ENCODE measurements around the gene ZFAND2A.

DNA sequence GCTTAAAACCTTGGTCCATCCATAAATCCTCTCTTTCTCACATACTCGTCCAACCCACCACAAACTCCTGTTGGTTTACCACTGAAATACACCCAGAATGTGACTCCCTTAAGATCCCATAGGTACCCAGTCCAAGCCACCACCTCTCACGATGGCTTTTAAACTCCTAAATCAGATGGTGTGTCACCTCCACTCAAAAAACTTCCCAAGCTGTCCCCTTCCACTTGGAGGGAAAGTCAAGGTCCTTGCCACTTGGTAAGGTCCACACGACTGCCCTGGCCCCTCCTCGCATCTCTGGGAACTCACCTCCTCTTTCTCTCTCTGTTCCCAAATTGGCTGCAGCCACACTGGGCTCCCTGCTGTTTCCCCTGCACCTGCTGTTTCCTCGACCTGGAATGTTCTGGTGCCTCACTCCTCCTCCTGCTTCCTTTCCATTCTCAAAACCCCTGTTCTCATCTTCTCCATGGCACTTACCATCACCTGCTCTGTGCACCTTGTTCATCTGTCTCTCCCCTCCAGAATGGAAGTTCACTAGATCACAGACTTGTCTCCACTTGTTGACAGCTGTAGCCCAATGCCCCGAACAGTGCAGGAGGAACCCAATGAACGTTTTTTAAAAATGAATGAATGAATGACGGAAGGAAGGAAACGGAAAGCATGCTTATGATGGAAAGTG lies 23.0 kb downstream of the ZFAND2A start:
- no peak for TF ChIP-seq POLR2A (IDR thresholded peaks at IDR 0.05; ENCODE audit: borderline replicate concordance, extremely low read depth, insufficient read depth, insufficient read length)
- TF ChIP-seq ZNF274 (IDR thresholded peaks at IDR 0.05; ENCODE audit: low read depth, low read length), result no peak
- TF ChIP-seq CEBPB (IDR thresholded peaks at IDR 0.05; ENCODE audit: low read depth), result no peak
- TF ChIP-seq CTCF (IDR thresholded peaks at IDR 0.05 in 2 of 3, conservative IDR thresholded peaks at IDR 0.05 in 1 of 3; ENCODE audit: borderline replicate concordance in 1 of 3, insufficient read depth in 1 of 3, low read depth in 2 of 3, low read length in 2 of 3), result no peak
- TF ChIP-seq ATF3 (IDR thresholded peaks at IDR 0.05), result no peak
- TF ChIP-seq, protein P1, sequence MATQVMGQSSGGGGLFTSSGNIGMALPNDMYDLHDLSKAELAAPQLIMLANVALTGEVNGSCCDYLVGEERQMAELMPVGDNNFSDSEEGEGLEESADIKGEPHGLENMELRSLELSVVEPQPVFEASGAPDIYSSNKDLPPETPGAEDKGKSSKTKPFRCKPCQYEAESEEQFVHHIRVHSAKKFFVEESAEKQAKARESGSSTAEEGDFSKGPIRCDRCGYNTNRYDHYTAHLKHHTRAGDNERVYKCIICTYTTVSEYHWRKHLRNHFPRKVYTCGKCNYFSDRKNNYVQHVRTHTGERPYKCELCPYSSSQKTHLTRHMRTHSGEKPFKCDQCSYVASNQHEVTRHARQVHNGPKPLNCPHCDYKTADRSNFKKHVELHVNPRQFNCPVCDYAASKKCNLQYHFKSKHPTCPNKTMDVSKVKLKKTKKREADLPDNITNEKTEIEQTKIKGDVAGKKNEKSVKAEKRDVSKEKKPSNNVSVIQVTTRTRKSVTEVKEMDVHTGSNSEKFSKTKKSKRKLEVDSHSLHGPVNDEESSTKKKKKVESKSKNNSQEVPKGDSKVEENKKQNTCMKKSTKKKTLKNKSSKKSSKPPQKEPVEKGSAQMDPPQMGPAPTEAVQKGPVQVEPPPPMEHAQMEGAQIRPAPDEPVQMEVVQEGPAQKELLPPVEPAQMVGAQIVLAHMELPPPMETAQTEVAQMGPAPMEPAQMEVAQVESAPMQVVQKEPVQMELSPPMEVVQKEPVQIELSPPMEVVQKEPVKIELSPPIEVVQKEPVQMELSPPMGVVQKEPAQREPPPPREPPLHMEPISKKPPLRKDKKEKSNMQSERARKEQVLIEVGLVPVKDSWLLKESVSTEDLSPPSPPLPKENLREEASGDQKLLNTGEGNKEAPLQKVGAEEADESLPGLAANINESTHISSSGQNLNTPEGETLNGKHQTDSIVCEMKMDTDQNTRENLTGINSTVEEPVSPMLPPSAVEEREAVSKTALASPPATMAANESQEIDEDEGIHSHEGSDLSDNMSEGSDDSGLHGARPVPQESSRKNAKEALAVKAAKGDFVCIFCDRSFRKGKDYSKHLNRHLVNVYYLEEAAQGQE (IDR thresholded peaks at IDR 0.05; ENCODE audit: low read depth), result no peak
- TF ChIP-seq MAX (IDR thresholded peaks at IDR 0.05), result no peak
- TF ChIP-seq EZH2 (IDR thresholded peaks at IDR 0.05), result no peak
- no peak for TF ChIP-seq SIN3A (IDR thresholded peaks at IDR 0.05; ENCODE audit: low read depth)
- TF ChIP-seq TCF7L2 (IDR thresholded peaks at IDR 0.05; ENCODE audit: borderline replicate concordance, extremely low read depth, insufficient read depth, insufficient read length), result no peak

All from HCT116 (cell line).